HEK293 (cell line): ENCODE results near the gene TSC22D1.

ENCODE experiments used
- CTCF ChIA-PET: fragments of 350-600 bp; formaldehyde crosslinking; extraction: SDS; loops from one replicate; lab custom pipeline; 2021; ENCODE audit warnings: antibody characterized with exemption; lab: Yijun Ruan, JAX
- POLR2A ChIA-PET: fragments of 300-600 bp; formaldehyde crosslinking; extraction: SDS; loops from one replicate; lab custom pipeline; 2020; ENCODE audit warnings: antibody characterized with exemption, inconsistent platforms; lab: Yijun Ruan, JAX
- H3K27ac ChIP-seq: fragments of 200-500 bp; sonication (Bioruptor generic); 2 replicates; pipeline ENCODE4 v1.5.1; 2014; ENCODE audit warnings: low read depth, low read length, control low read depth, inconsistent platforms; ENCODE audit errors: extremely low read depth
- H3K36me3 ChIP-seq, 2 experiments: fragments of 200-500 bp in 1 of 2; sonication (Bioruptor generic) in 1 of 2; 1 replicate in 1 of 2; 2 replicates in 1 of 2; pipeline ENCODE4 v1.5.1; 2014 to 2017; ENCODE audit warnings: inconsistent platforms in 2 of 2, low read length in 2 of 2; ENCODE audit not compliant: control insufficient read depth in 2 of 2, insufficient read depth in 1 of 2
- H3K4me1 ChIP-seq: fragments of 200-500 bp; sonication (Bioruptor generic); 2 replicates; pipeline ENCODE4 v1.5.1; 2014; ENCODE audit warnings: mild to moderate bottlenecking, low read length, inconsistent platforms; ENCODE audit not compliant: control insufficient read depth, insufficient read depth
- H3K4me3 ChIP-seq: 2 replicates; pipeline ENCODE4 v1.5.1; 2011; ENCODE audit warnings: low read depth, mild to moderate bottlenecking, control low read depth, low read length, moderate library complexity
- H3K9me3 ChIP-seq: fragments of 200-500 bp; sonication (Bioruptor generic); 2 replicates; pipeline ENCODE4 v1.5.1; 2014; ENCODE audit warnings: low read depth, low read length, inconsistent platforms; ENCODE audit not compliant: control insufficient read depth, insufficient read depth
- HIC1 ChIP-seq: fragments of 450-650 bp; formaldehyde crosslinking; IDR thresholded peaks from 2 replicates; pipeline ENCODE4 v1.5.1; 2016; ENCODE audit warnings: missing biosample characterization, missing genetic modification characterization
- IKZF3 ChIP-seq: fragments of 450-650 bp; IDR thresholded peaks from 2 replicates; pipeline ENCODE4 v1.5.0; 2018; ENCODE audit warnings: missing biosample characterization, mild to moderate bottlenecking, missing genetic modification characterization, moderate library complexity
- KLF7 ChIP-seq: fragments of 450-650 bp; formaldehyde crosslinking; IDR thresholded peaks from 2 replicates; pipeline ENCODE4 v1.5.1; 2016; ENCODE audit warnings: missing biosample characterization, missing genetic modification characterization, borderline replicate concordance
- KLF9 ChIP-seq: fragments of 450-650 bp; formaldehyde crosslinking; IDR thresholded peaks from 2 replicates; pipeline ENCODE4 v1.5.1; 2016; ENCODE audit warnings: missing biosample characterization, missing genetic modification characterization, low read depth
- MZF1 ChIP-seq: fragments of 450-650 bp; formaldehyde crosslinking; IDR thresholded peaks from 2 replicates; pipeline ENCODE4 v1.5.1; 2017; ENCODE audit warnings: missing biosample characterization, missing genetic modification characterization, borderline replicate concordance
- PRDM6 ChIP-seq: fragments of 450-650 bp; formaldehyde crosslinking; IDR thresholded peaks from 2 replicates; pipeline ENCODE4 v1.5.1; 2017; ENCODE audit warnings: missing biosample characterization, missing genetic modification characterization
- SCRT1 ChIP-seq: fragments of 450-650 bp; formaldehyde crosslinking; IDR thresholded peaks from 2 replicates; pipeline ENCODE4 v1.5.1; 2016; ENCODE audit warnings: missing biosample characterization, missing genetic modification characterization, borderline replicate concordance
- SCRT2 ChIP-seq: fragments of 450-650 bp; formaldehyde crosslinking; IDR thresholded peaks from 2 replicates; pipeline ENCODE4 v1.5.1; 2016; ENCODE audit warnings: missing biosample characterization, missing genetic modification characterization
- SP2 ChIP-seq: fragments of 450-650 bp; formaldehyde crosslinking; IDR thresholded peaks from 2 replicates; pipeline ENCODE4 v1.5.1; 2016; ENCODE audit warnings: missing biosample characterization, missing genetic modification characterization
- TRIM28 ChIP-seq: IDR thresholded peaks from 2 replicates; pipeline ENCODE4 v1.6.1; 2011; ENCODE audit warnings: low read length, control low read depth, borderline replicate concordance
- WT1 ChIP-seq: fragments of 450-650 bp; formaldehyde crosslinking; IDR thresholded peaks from 2 replicates; pipeline ENCODE4 v1.5.1; 2016; ENCODE audit warnings: missing biosample characterization, missing genetic modification characterization
- ZNF112 ChIP-seq: fragments of 450-650 bp; formaldehyde crosslinking; IDR thresholded peaks from 2 replicates; pipeline ENCODE4 v1.5.0; 2017; ENCODE audit warnings: missing biosample characterization, missing genetic modification characterization
- ZNF121 ChIP-seq: fragments of 450-650 bp; formaldehyde crosslinking; IDR thresholded peaks from 2 replicates; pipeline ENCODE4 v1.5.1; 2016; ENCODE audit warnings: missing biosample characterization, missing genetic modification characterization
- ZNF174 ChIP-seq: fragments of 450-650 bp; formaldehyde crosslinking; IDR thresholded peaks from 2 replicates; pipeline ENCODE4 v1.5.0; 2017; ENCODE audit warnings: missing biosample characterization, mild to moderate bottlenecking, missing genetic modification characterization
- ZNF2 ChIP-seq: fragments of 450-650 bp; formaldehyde crosslinking; IDR thresholded peaks from 2 replicates; pipeline ENCODE4 v1.5.1; 2016; ENCODE audit warnings: missing biosample characterization, missing genetic modification characterization
- ZNF335 ChIP-seq: fragments of 450-650 bp; formaldehyde crosslinking; conservative IDR thresholded peaks from 2 replicates; pipeline ENCODE4 v1.5.1; 2016; ENCODE audit warnings: missing biosample characterization, missing genetic modification characterization
- ZNF510 ChIP-seq: fragments of 450-650 bp; formaldehyde crosslinking; IDR thresholded peaks from 2 replicates; pipeline ENCODE4 v1.5.1; 2018; ENCODE audit warnings: mild to moderate bottlenecking, missing genetic modification characterization, missing biosample characterization; ENCODE audit not compliant: insufficient replicate concordance
- ZNF580 ChIP-seq: fragments of 450-650 bp; formaldehyde crosslinking; IDR thresholded peaks from 2 replicates; pipeline ENCODE4 v1.5.1; 2016; ENCODE audit warnings: missing biosample characterization, missing genetic modification characterization
- ZNF654 ChIP-seq: fragments of 450-650 bp; formaldehyde crosslinking; IDR thresholded peaks from 2 replicates; pipeline ENCODE4 v1.5.1; 2016; ENCODE audit warnings: low read depth, missing biosample characterization, missing genetic modification characterization
- ZNF701 ChIP-seq: fragments of 450-650 bp; formaldehyde crosslinking; IDR thresholded peaks from 2 replicates; pipeline ENCODE4 v1.5.1; 2016; ENCODE audit warnings: missing biosample characterization, missing genetic modification characterization
- ZNF785 ChIP-seq: fragments of 450-650 bp; formaldehyde crosslinking; IDR thresholded peaks from 2 replicates; pipeline ENCODE4 v1.5.1; 2016; ENCODE audit warnings: missing biosample characterization, missing genetic modification characterization
- ZSCAN5A ChIP-seq: fragments of 450-650 bp; formaldehyde crosslinking; IDR thresholded peaks from 2 replicates; pipeline ENCODE4 v1.5.1; 2016; ENCODE audit warnings: missing biosample characterization, missing genetic modification characterization

Gene TSC22D1

GRCh38 chr13:44437356-44438233 lies 138.5 kb downstream of the TSC22D1 start:
- TF ChIP-seq ZNF654 (peak; percentile 74), SCRT2 (peak; percentile 47; the same call in 1 of the 2 replicates), ZNF335 (peak; percentile 82), ZNF2 (0 out of 2 replicates have a peak, but pooled peaks have one; percentile 21), ZNF112 (tag by site-specific recombination) (no peak), ZNF510 (no peak), TRIM28 (no peak), PRDM6 (tag by site-specific recombination) (peak; percentile 44), KLF7 (no peak), WT1 (tag by site-specific recombination) (no peak), SP2 (tag by site-specific recombination) (peak; percentile 16; the same call in 1 of the 2 replicates), ZSCAN5A (no peak), HIC1 (no peak), ZNF701 (tag by site-specific recombination) (no peak), MZF1 (tag by site-specific recombination) (no peak), IKZF3 (peak; percentile 88), ZNF580 (tag by site-specific recombination) (no peak), ZNF785 (tag by site-specific recombination) (no peak), SCRT1 (tag by site-specific recombination) (no peak), ZNF174 (tag by site-specific recombination) (no peak), KLF9 (tag by site-specific recombination) (no peak), ZNF121 (no peak)
- H3K4me1 ChIP-seq: peaks cover 3% of the 10 kb centered on the region
- peak overlapping the region; percentile 60 for H3K4me3 ChIP-seq
- ChIA-PET CTCF (interaction anchor here (0.6 to 5.0 kb wide), 16 partner anchors 12 to 589 kb away, joined by 3 to 80 read pairs (median 4); no protein-coding TSS in a partner anchor), POLR2A (interaction anchor here (0.7 to 2.4 kb wide), 22 partner anchors 10 to 558 kb away, joined by 3 to 12 read pairs (median 4); partner anchors contain the start of genes CCDC122, LACC1 and SERP2)
- H3K36me3 ChIP-seq: peaks cover 0 to 22% of the 10 kb centered on the region in 2 experiments; a peak in 1 of 3 replicates
- H3K27ac ChIP-seq: peak overlapping the region; percentile 70
- H3K9me3 ChIP-seq: no peaks in the 10 kb centered on the region
